Activated CD4-positive, alpha-beta T cell treated with anti-CD3 and anti-CD28 coated beads for 4 hours (primary cell): ENCODE measurements around the gene C12orf42.

Source experiments
- DNase-seq, 2 donors: peaks; one replicate each; pipeline ENCODE4 v3.0.0-alpha.2; 2020

The C12orf42 gene

GRCh38 chr12:103423516-103423910 is 72.3 kb downstream of the C12orf42 start:
- no peak for DNase-seq

GRCh38 chr12:103422746-103423515 is 72.8 kb downstream of the C12orf42 start:
- DNase-seq: no peak

GRCh38 chr12:103422328-103422727 is 73.4 kb downstream of the C12orf42 start:
- DNase-seq: no peak

GRCh38 chr12:103421402-103421801 is 74.4 kb downstream of the C12orf42 start:
- no peak for DNase-seq

GRCh38 chr12:103415681-103416080 is 80.1 kb downstream of the C12orf42 start:
- DNase-seq: no peak

GRCh38 chr12:103401421-103401820 is 94.3 kb downstream of the C12orf42 start:
- DNase-seq: no peak

- no peak for DNase-seq
Observed at GRCh38 chr12:103399986-103400385, 95.8 kb downstream of the C12orf42 start.

- DNase-seq: no peak
Observed at GRCh38 chr12:103397536-103397935, 98.2 kb downstream of the C12orf42 start.

GRCh38 chr12:103392722-103393121 is 103.0 kb downstream of the C12orf42 start:
- no peak for DNase-seq

GRCh38 chr12:103391103-103391502 is 104.7 kb downstream of the C12orf42 start:
- DNase-seq: no peak

- no peak for DNase-seq
Observed at GRCh38 chr12:103387385-103387784, 108.4 kb downstream of the C12orf42 start.

- DNase-seq: no peak
Observed at GRCh38 chr12:103386451-103386850, 109.3 kb downstream of the C12orf42 start.

- no peak for DNase-seq
Observed at GRCh38 chr12:103382736-103383346, 112.9 kb downstream of the C12orf42 start.

- DNase-seq: no peak
Observed at GRCh38 chr12:103382119-103382518, 113.6 kb downstream of the C12orf42 start.

- no peak for DNase-seq
Observed at GRCh38 chr12:103379670-103380069, 116.1 kb downstream of the C12orf42 start.

- DNase-seq: no peak
Observed at GRCh38 chr12:103373088-103373523, 122.7 kb downstream of the C12orf42 start.

GRCh38 chr12:103369929-103370328 is 125.8 kb downstream of the C12orf42 start:
- DNase-seq: no peak

GRCh38 chr12:103368167-103368566 is 127.6 kb downstream of the C12orf42 start:
- no peak for DNase-seq

- DNase-seq: no peak
Observed at GRCh38 chr12:103354403-103354802, 141.4 kb downstream of the C12orf42 start.

- no peak for DNase-seq
Observed at GRCh38 chr12:103353913-103354312, 141.9 kb downstream of the C12orf42 start.

- DNase-seq: no peak
Observed at GRCh38 chr12:103350116-103350515, 145.7 kb downstream of the C12orf42 start.

- no peak for DNase-seq
Observed at GRCh38 chr12:103348935-103349334, 146.8 kb downstream of the C12orf42 start.

- DNase-seq: no peak
Observed at GRCh38 chr12:103336940-103337339, 158.8 kb downstream of the C12orf42 start.

GRCh38 chr12:103334466-103334865 is 161.3 kb downstream of the C12orf42 start:
- DNase-seq: no peak

GRCh38 chr12:103333676-103334075 is 162.1 kb downstream of the C12orf42 start:
- no peak for DNase-seq
